Muscle layer of colon (tissue), 2 donors: Measurements from ENCODE around the gene PDLIM7.
"Not testable (repeated sequence)": the region's sequence is repeated elsewhere in the genome, so short reads cannot be mapped to it uniquely, and the experiment has no call there.

Source experiments
- H3K27ac ChIP-seq: one replicate; pipeline ENCODE4 v1.7.0; 2013; ENCODE audit warnings: low read depth, mild to moderate bottlenecking, low read length, moderate library complexity
- H3K27me3 ChIP-seq, 2 donors: one replicate each; pipeline ENCODE4 v1.7.0; 2013; ENCODE audit warnings: low read length in 2 of 2, mild to moderate bottlenecking in 2 of 2; ENCODE audit not compliant: insufficient read depth in 2 of 2, control insufficient read depth in 1 of 2
- H3K36me3 ChIP-seq: one replicate; pipeline ENCODE4 v1.7.0; 2013; ENCODE audit warnings: mild to moderate bottlenecking, low read length; ENCODE audit not compliant: insufficient read depth
- H3K4me1 ChIP-seq: one replicate; pipeline ENCODE4 v1.7.0; 2013; ENCODE audit warnings: mild to moderate bottlenecking, low read length; ENCODE audit not compliant: insufficient read depth
- H3K4me3 ChIP-seq, 2 donors: one replicate each; pipeline ENCODE4 v1.7.0; 2013; ENCODE audit warnings: low read length in 2 of 2, low read depth in 1 of 2, mild to moderate bottlenecking in 1 of 2, moderate library complexity in 1 of 2
- H3K9ac ChIP-seq: one replicate; pipeline ENCODE4 v1.7.0; 2013; ENCODE audit warnings: low read length
- H3K9me3 ChIP-seq: one replicate; pipeline ENCODE4 v1.7.0; 2013; ENCODE audit warnings: mild to moderate bottlenecking, low read length
- donor health status: abdominal sarcoma.
- donor health status: Adenocarcinoma of cecum.

The PDLIM7 gene

DNA sequence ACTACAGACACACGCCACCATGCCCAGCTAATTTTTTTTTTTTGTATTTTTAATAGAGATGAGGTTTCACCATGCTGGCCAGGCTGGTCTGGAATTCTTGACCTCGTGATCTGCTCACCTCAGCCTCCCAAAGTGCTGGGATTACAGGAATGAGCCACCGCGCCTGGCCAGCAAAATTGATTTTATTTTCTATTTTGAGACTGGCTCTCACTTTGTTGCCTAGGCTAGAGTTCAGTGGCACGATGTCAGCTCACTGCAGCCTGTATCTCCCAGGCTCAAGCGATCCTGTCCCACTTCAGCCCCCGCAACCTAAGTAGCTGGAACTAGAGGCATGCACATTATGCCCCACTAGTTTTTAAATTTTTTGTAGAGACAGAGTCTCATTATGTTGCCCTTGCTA is 37.0 kb upstream of the PDLIM7 start:
- H3K36me3 ChIP-seq, result peaks cover 64% of the 10 kb centered on the region
- not testable (repeated sequence) for H3K27ac ChIP-seq
- peaks cover 42% of the 10 kb centered on the region for H3K4me1 ChIP-seq

DNA sequence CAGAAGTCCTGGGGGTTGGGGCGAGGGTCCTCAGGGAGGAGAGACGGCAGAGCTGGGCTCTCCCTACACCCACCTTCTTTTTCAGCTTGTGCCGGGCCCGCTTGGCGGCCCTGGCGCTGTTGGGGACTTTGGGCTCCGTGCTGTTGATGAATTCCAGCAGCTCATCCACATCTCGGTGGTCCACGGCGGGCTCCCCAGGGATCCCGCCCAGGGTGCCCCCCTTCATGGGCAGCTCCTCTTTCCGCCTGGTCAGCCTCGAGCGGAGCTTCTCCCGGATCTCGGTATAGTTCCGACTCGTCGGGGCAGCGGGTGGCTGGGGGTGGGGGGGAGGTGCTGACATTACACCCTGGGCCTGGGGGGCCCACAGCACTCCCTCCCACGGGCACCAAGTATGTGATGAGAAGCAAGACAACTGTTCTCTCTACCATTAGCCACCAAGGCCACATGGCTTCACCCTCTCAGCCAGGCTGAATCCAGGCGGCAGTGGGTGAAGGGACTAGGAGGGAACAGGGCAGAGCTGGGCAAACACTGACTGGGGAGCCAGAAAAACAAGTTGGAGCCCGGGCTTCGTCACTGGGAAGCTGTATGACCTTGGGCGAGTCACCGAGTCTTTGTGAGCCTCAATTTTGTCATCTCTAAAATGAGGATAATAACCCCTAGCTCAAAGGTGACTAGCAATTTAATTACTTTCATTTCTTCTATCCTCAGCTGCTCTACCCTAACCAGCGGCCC is 34.0 kb upstream of the PDLIM7 start:
- Histone ChIP-seq H3K4me3 (no peak overlapping the region), H3K4me1 (peaks cover 11% of the 10 kb centered on the region), H3K9ac (no peak overlapping the region), H3K9me3 (no peaks in the 10 kb centered on the region), H3K27ac (no peak overlapping the region), H3K36me3 (peaks cover 89% of the 10 kb centered on the region), H3K27me3 (no peaks in the 10 kb centered on the region)

More for the DNA sequence above, 37.0 kb upstream of the PDLIM7 start:
- H3K4me3 ChIP-seq, H3K27me3 ChIP-seq, H3K9me3 ChIP-seq, H3K9ac ChIP-seq: not testable (repeated sequence)

GRCh38 chr5:177530638-177531037 is 33.2 kb upstream of the PDLIM7 start:
- Histone ChIP-seq H3K27me3 (no peaks in the 10 kb centered on the region), H3K4me3 (no peak overlapping the region), H3K9ac (no peak overlapping the region), H3K4me1 (peaks cover 5% of the 10 kb centered on the region), H3K36me3 (peaks cover 89% of the 10 kb centered on the region), H3K9me3 (no peaks in the 10 kb centered on the region), H3K27ac (no peak overlapping the region)

DNA sequence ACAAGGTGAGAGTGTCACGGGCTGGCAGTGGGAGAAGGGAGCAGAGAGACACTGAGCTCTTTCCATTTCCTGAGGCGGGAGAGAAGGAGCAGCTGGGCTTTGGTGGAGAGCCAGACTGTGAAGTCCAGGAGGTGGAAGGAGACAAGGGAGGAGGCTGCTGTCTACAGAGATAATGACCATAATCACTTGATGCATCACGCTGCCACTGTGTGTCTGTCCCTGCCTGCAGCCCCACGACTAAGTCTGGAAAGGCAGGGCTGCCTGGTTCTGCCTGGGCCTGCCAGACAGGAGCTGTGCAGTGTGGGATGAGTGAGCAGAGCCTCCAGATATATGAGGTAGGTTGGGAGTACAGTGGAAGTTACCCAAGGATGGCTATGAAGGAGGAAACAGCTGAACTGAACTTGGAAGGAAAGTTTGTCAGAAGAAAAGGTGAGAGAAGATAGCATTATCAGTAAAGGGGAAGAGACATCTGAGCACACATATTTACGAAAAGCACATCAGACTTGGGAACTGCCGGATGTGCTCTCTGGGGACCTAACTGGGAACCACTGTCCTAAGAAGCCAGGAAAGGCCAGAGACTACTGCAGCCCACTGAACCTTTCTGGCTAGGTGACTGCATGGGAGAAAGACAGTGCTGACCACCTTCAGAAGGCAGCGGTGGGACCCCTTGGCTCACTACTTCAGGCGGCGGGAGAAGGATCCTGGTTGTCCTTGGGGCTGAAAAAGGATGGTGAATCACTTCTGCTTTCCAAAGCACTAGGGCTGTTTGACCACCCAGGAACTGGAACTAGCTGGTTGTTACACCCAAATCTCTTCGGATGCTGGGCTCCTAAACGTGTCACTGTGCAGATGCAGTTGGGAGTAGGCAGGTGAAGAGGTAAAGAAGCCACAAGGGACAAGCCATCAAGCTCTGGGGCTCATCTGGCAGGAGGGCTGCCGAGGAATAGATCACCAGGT is 32.1 kb upstream of the PDLIM7 start:
- Histone ChIP-seq H3K4me3 (no peak overlapping the region), H3K9ac (no peak overlapping the region), H3K27ac (no peak overlapping the region), H3K27me3 (no peaks in the 10 kb centered on the region), H3K9me3 (no peaks in the 10 kb centered on the region), H3K4me1 (no peaks in the 10 kb centered on the region), H3K36me3 (peaks cover 90% of the 10 kb centered on the region)

DNA sequence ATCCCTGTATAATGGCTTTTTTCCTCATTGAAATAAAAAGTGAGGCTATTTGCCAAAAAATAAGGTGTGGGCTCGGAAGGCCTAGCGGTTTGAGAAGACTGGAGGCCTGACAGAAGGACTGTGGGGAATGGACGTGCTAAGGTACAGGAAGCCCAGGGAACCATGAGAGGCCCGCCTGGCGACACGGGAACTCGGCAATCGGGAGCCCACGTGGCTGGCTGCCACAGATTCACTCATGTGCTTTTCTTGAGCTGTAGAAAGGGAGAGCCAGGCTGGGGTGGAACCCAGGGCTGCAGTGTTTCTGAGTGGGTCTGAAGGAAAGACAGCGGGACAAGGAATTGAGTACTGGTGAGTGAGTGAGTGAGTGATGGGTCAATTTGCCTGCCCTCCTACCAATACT is 31.2 kb upstream of the PDLIM7 start:
- Histone ChIP-seq H3K27ac (no peak overlapping the region), H3K27me3 (no peaks in the 10 kb centered on the region), H3K4me3 (no peak overlapping the region), H3K9ac (no peak overlapping the region), H3K9me3 (no peaks in the 10 kb centered on the region), H3K4me1 (no peaks in the 10 kb centered on the region), H3K36me3 (peaks cover 96% of the 10 kb centered on the region)

GRCh38 chr5:177527595-177527994 is 30.2 kb upstream of the PDLIM7 start:
- H3K4me1 ChIP-seq, result no peaks in the 10 kb centered on the region
- H3K27ac ChIP-seq, result no peak overlapping the region
- peaks cover 94% of the 10 kb centered on the region for H3K36me3 ChIP-seq
- H3K27me3 ChIP-seq, result no peaks in the 10 kb centered on the region
- H3K9me3 ChIP-seq, result no peaks in the 10 kb centered on the region
- no peak overlapping the region for H3K9ac ChIP-seq
- H3K4me3 ChIP-seq, result no peak overlapping the region

DNA sequence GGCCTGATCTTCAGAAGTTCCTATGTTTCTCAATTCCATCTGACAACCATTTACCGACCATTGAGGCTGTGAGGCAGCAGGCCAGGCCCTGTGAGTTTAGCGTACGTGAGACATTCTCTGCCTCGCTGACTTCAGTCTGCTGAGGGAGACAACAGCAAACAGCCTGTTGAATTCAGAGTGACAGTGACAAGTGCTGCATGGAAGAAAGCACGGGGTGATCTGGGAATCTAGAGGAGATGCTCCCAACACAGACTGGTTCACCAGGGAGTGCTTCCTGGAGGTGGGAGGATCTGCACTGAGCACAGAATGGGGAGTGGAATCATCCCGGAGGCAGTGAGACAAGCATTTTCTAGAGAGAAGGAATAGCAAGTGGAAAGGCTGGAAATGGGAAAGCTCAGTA is 29.4 kb upstream of the PDLIM7 start:
- no peak overlapping the region for H3K27ac ChIP-seq
- no peaks in the 10 kb centered on the region for H3K4me1 ChIP-seq
- no peaks in the 10 kb centered on the region for H3K27me3 ChIP-seq
- H3K9me3 ChIP-seq, result no peaks in the 10 kb centered on the region
- no peak overlapping the region for H3K4me3 ChIP-seq
- no peak overlapping the region for H3K9ac ChIP-seq
- H3K36me3 ChIP-seq, result peaks cover 90% of the 10 kb centered on the region

GRCh38 chr5:177526191-177526590 is 28.8 kb upstream of the PDLIM7 start:
- Histone ChIP-seq H3K4me1 (no peaks in the 10 kb centered on the region), H3K4me3 (no peak overlapping the region), H3K36me3 (peaks cover 90% of the 10 kb centered on the region), H3K27ac (no peak overlapping the region), H3K9ac (no peak overlapping the region), H3K27me3 (no peaks in the 10 kb centered on the region), H3K9me3 (no peaks in the 10 kb centered on the region)

GRCh38 chr5:177524941-177525655 is 27.7 kb upstream of the PDLIM7 start:
- Histone ChIP-seq H3K4me3 (no peak overlapping the region), H3K27me3 (no peaks in the 10 kb centered on the region), H3K36me3 (peaks cover 92% of the 10 kb centered on the region), H3K9me3 (no peaks in the 10 kb centered on the region), H3K27ac (no peak overlapping the region), H3K9ac (no peak overlapping the region), H3K4me1 (no peaks in the 10 kb centered on the region)

DNA sequence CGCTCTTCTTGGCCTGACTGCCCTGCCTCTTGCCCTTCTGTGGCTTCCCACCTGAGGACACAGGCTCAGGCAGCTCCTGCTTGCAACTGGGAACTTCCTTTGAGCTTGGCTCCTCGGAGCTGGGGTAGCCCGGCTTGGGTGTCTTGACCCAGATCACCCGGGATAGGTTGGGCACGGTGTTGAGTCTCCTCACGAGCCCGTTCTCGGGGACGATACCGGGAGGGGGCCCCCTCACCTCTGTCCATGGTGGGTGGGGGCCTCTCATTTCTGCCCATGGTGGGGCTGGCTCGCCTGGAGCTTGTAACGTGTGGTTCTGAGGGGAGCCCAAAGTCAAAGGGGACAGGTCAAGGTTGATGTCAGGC is 27.1 kb upstream of the PDLIM7 start:
- H3K36me3 ChIP-seq, result peaks cover 93% of the 10 kb centered on the region
- H3K9me3 ChIP-seq, result no peaks in the 10 kb centered on the region

More for the DNA sequence above, 27.1 kb upstream of the PDLIM7 start:
- Histone ChIP-seq H3K9ac (no peak overlapping the region), H3K27me3 (no peaks in the 10 kb centered on the region), H3K4me3 (no peak overlapping the region), H3K27ac (no peak overlapping the region), H3K4me1 (no peaks in the 10 kb centered on the region)
